GM18951 (cell line): ENCODE data around the gene SP9.

Source experiments
- POLR2A ChIP-seq: IDR thresholded peaks from 4 replicates; pipeline ENCODE4 v1.6.1; 2011; ENCODE audit warnings: mild to moderate bottlenecking; ENCODE audit not compliant: insufficient read length, insufficient read depth; ENCODE audit errors: extremely low read depth
- in situ Hi-C: fragments of 300-500 bp; cut with MboI; formaldehyde crosslinking; loops from one replicate; pipeline ENCODE4 v1.12.0; 2022; ENCODE audit warnings: low sequenced_read_pairs, mixed read lengths, inconsistent platforms; ENCODE audit not compliant: unreplicated experiment

Gene SP9

DNA sequence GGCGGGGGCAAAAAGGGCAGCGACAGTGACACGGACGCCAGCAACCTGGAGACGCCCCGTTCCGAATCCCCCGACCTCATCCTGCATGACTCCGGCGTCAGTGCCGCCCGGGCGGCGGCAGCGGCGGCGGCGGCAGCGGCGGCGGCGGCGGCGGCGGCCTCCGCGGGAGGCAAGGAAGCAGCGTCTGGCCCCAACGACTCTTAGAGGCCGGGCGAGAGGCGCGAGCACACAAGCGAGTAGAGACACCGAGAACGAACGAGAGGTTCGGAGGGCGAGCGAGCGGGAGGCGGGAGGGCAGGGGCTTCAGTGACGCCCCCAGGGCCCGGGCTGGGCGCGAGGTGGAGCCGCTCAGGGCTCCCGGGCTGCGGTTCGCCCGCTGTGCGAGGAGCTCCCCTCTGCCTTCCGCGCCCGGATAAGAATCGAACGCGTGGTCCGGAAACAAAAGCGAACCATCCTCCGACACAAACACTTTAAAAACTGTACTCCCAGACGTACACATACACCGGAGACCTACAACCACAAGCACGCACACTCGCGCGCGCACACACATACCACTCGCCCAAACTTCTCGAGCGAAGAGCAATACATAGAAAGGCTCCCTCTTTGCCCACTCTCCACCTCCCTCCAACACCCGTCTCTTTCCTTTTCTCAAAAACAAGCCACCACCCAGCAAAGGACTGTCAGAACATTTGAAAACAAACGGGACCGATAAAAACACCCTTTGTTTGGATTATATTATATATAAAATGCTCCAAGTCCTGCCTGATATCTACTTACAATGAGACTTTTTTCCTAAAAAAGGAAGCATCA lies 2.8 kb downstream of the SP9 start:
- in situ Hi-C loops, result loop anchor here (25.0 kb wide), 1 partner anchor 925 kb away; no protein-coding TSS in a partner anchor
- no peak for TF ChIP-seq POLR2A

DNA sequence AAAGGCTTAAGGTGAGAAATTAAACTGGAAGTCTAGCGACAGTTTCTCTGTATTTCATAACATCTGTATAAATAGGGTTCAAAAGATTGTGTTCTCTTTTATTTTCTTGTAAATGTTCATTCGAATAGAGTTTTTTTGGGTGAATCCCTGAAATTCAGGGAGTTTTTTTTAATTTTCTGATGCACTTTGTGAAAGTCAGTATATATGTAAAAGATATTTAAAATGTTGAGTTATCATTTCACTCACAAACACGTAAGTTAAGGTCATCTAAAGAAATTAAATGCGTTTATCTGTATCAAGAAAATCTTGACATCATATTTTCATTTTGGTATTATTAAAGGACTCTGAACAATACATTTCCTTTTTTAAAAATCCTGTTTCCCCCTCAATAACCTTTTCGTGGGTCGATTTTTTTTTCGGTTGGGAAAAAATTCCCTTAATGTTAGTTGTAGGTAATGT lies 3.4 kb downstream of the SP9 start:
- in situ Hi-C loops, result loop anchor here (25.0 kb wide), 1 partner anchor 926 kb away; no protein-coding TSS in a partner anchor
- no peak for TF ChIP-seq POLR2A

DNA sequence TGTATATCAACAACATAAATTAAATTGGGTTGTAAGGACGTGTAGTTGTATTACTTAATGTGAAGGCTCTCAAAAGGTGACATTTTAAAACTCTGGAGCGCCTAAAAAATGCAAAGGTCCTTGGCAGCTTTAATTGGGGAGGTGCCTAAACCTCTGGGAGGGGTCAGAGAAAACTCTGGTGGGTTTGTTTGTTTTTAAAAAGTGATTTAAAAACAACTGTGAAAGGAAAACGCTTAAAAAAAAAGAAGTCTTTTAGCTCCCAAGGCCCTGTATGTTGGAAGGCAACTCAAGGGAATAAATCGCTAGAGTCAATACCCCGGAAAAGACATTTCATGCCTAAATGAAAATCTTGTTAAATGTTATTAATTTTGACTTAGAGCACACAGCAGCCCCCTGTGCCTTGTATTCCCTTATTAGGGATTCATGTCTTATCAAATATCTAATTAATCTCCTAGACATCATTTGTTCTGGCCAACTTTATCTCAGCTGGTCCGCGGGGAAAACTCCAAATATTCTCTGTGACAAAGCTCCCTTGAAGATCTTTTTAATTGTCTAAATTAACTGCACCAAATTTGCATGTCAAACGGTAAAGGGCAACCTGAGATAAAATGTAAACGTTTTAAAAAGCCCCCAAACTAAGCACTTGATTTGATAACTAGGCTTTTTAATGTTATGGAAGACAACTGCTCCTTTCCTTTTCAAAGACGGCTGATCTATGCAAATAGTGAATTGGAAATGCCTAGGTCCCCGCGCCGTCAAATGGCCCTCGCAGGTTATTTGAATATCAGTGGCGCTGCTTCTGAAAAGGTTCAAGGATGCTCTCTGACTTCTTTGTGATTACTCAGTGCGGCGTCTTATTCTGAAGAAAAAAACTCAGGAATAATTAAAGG lies 4.2 kb downstream of the SP9 start:
- no peak for TF ChIP-seq POLR2A
- in situ Hi-C loops, result loop anchor here (25.0 kb wide), 1 partner anchor 927 kb away; no protein-coding TSS in a partner anchor

DNA sequence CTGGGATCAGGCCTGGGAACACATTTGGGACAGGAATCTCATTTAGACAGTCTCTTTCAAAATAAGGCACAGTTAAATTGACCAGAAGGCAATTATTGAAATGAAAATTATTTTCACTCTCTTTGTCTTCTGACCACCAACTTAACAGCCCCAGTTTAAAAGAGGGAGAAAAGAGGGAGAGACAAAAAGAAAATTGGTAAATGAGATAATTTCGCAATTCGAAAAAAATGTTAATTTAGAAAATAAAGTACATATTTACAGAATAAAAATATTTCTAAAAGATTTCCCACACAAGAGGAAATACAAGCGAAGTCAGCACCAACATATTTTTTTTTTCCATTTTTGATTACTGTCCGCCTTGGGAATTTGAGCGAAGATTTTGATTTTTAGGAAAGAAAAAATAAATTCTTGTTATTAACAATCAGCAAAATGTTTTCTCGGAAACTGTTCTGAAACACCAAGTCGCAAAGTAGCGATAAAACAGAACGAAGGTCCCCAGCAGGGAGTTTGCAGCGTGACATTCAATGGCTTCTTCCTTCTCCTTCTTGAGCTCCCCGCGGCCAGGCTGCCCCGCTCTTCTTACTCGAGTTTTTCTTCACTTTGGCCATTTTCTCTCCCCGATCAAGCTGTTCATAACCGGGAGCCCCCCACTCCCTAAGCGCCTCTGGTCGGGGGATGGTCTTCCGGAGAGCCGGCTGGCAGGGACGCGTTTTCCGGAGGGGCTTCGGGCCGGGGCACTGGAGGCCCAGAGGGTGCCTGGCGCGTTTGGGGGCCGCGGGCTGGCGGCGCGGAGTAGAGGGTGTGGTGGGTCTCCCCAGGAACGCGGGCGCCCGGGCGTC lies 5.0 kb downstream of the SP9 start:
- in situ Hi-C loops, result loop anchor here (25.0 kb wide), 1 partner anchor 927 kb away; no protein-coding TSS in a partner anchor
- no peak for TF ChIP-seq POLR2A

DNA sequence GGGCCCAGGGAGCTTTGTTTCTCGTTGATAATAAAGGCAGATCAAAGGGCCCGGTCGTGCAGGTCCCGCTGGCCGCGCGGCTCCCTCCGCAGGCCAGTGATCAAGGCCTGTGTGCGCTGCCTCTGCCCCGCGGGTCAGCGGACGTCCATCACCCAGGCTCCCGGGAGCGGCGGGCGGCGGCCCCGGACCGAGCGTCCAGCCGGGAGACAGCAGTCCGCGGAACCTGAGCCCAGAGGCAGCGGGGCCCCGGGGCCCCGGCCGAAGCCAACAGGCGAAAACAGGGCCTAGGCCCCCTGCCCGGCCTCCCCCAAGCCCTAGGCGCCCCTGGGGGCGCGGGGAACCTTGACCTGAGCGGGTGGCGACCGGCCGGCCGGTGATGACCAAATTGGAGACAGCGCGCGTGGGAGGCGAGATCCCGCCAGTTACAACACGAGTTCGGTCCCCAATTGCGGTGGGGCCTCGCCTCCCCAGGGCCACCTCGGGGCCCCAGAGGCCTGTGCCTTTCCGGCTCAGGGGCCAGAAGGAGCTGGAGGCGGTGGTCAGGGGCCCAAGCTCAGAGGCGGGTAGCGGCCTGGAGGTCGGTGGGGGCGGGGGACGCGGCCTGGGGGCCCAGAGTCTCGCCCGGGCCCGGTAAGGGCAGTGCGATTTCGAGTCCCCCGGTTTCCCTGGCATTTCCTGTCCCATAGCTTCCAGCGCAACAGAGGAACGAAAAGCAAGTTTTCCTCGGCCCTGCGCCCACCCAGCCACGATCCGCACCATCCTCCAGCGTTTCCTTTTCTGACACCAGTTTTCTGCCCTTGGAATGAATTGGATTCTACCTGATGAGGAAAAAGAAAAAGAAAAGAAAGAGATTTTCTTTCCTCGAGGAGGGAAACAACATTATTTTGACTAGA lies 5.9 kb downstream of the SP9 start:
- in situ Hi-C loops, result loop anchor here (25.0 kb wide), 1 partner anchor 928 kb away; no protein-coding TSS in a partner anchor
- TF ChIP-seq POLR2A, result no peak

DNA sequence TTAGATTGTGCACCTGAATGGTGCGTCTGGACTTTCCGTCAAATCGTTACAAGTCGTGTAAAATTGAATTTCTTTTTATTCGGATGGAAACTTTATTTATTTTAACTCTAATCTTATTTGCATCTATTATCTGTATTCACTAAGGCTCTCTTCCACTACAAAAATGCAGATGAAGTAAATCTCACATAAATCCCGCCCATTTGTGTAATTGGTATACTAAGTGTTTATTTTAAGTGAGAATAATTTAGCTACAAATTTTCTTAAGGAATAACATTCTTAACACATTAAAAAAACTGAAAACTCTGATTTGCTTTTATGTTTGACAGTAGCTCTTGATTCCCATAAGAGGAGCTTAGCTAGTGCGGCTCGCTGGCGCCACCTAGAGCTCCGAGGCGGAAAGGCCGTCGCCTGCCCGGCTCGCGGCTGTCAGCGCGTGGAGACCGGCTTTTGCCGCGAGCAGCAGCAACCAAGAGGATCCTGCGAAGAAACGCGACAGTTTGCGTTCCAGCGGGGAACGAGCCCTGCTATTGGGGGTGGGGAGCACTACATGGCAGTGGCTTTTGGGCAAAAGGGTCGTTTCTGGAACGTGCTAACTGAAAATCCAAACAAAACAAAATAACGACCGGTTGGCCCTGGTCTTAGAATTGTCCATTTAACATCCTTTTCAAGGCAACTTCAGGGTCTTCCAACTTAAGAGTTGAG lies 6.7 kb downstream of the SP9 start:
- in situ Hi-C loops, result loop anchor here (25.0 kb wide), 1 partner anchor 929 kb away; no protein-coding TSS in a partner anchor
- no peak for TF ChIP-seq POLR2A

DNA sequence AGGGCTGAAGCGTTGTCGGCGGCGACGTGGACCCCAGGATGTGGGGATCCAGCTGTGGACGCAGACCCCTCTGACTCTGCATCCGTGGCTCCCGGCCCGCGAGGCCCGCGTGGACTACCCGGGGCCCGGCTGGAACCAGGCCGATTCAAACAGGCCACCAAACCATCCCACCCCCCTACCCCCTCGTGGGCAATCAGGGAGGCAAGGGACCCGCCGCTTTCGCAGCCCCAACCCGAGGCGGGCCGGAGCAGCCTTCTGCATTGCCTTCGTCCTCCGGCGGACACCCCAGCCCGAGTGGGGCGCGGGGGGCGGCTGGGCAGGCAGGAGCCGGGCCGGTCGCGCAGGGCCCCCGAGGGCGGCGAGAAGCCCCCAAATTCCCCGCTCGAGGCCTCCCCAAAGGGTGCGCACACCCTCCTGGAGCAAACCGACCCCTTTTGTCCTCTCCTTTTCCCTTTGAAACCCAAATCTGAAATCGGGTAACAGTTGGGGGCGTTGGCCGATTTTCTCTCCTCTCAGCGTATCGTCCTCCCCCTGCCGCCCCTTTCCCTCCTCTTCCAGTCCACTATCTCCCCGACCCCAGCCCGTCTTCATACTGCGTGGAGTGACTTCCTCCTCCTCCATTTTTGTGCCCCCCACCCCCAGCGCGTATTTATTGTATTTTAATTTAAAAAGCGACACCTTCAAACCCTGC lies 7.4 kb downstream of the SP9 start:
- no peak for TF ChIP-seq POLR2A
- in situ Hi-C loops, result loop anchor here (25.0 kb wide), 1 partner anchor 930 kb away; no protein-coding TSS in a partner anchor

DNA sequence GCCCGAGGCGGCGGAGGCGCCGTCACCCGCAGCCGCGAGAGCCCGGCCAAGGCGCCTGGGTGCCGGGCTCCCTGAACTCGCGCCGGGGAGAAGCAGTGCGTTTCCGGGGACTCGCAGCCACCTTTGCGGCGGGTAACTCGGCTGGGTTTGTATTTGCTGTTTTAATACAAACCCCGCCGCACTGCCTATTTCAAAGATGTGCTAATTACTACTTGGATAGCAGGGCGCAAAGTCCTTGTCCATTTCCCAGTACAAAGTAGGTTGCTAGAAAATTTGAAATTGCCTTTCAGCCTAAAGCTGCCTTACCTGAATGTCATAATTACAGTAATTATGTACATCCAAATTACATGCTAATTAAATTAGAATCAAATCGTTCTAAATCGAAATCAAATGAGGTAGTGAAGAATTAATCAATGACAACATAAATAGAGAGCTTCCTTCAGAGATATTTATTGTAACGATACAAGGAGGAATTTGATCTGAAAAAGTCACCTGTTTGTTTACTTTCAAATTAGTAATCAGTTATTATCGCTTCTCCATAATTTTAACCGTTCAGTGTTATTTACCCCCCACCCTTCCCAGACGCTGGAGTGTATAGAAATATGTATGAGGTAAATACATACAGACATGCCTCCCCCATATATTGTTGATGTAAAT lies 8.1 kb downstream of the SP9 start:
- in situ Hi-C loops, result loop anchor here (25.0 kb wide), 1 partner anchor 931 kb away; no protein-coding TSS in a partner anchor
- TF ChIP-seq POLR2A, result no peak

DNA sequence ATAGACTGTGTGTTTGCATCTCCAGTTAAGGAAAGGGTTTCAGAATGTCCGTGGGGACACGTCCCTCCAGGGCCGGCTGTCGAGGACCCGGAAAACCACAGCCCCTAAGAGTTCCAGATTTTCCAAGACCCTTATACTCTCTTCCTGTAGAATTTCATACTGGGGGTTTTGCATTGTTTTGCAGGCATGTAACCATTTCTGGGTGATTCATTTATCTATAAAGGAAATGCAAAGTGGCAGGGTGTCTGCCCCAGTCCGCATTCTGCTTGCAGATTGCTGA lies 8.5 kb downstream of the SP9 start:
- no peak for TF ChIP-seq POLR2A
- in situ Hi-C loops, result loop anchor here (25.0 kb wide), 1 partner anchor 931 kb away; no protein-coding TSS in a partner anchor
